HG03060 (cell line): ENCODE data around the gene UTF1.

Source experiments
- ATAC-seq: cut with Tn5 transposase; IDR thresholded peaks from one replicate; pipeline ENCODE4 v1.9.1; 2021; ENCODE audit warnings: low read depth, moderate number of reproducible peaks; ENCODE audit not compliant: unreplicated experiment

UTF1 gene

DNA sequence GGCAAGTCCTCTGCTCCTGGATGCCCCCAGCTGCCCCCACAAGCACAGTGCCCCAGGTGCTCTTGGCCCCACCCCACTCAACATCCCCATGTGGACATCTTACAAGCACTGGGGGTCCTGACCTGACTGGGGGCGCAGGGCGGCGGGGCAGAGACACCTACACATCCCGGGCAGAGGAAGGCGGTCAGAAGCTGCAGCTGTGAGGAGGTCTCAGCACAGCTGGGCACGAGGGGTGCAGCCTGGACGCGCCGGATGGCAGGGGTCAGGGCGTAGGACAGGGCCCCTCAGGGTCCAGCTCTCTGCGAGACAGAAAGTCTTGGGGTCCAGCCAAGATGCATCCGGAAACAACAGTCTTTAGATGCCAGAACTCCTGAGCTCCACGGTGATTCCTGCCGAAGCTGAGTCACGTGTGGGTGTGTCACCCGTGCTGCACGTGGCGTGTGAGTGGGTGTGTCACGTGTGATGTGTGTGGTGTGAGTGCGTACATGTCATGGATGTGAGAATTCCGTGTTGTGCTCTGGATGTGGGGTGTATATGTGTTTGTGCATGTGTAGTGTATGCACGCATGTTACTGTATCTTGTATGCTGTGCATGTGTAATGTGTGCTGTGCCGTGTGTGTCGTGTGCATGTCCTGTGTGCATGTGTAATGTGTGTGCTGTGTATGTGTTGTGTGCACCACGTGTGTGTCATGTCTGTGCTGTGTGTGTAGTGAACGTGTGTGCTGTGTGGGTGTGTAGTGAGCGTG, 12.8 kb downstream of the UTF1 start:
- no peak for ATAC-seq

DNA sequence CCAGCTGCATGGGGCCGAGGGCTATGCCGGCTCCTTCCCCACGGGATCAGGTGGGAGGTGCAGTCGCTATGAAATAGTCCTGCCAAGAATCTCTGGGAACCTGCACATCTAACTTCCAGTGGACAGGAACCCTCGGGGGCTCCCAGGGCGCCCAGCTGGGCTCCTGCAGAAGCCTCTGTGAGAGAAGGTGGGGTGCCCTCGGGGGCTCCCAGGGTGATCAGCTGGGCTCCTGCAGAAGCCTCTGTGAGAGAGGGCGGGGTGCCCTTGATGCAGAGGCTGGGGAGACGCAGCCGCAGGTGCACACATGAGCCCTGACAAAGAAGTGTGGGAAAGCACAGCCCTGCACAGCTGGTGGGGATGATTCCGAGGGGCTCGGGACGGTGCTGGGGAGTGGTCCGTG, 13.6 kb downstream of the UTF1 start:
- no peak for ATAC-seq

DNA sequence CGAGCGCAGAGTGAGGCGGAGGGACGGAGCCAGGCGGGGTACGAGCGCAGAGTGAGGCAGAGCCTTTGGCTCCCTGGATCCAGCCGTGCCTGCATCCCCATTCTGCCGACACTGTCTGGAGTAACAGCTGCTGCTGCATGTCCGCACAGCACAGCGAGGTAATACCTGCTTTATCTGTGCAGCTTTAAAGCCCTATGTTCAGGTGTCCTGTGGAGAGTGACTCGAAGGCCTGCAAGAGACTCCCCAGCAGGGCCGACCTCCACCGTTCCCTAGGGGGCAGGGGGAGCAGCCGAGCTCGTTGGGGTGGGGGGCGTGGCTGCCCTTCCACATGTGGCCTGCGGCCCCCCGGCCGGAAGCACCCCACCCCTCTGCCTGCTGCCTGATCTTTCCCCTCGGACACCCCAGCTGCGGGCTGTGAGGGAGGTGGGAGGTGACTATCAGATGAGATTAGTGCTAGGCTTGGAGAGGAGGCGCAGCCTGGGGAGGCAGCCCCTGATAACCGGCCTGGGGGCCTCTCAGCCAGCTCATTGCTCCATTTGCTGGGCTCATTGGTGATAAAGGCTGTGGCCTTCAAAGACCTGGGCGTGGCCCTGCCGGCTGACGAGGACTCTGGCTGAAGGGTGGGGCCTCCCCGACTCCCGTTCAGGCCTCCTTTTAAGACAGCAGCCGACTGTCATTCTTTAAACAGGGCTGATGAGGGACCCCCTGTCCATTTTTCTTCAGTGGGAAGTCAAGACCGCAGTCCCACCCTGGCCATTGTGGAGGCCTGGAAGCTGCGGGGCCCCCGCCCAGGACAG, 15.6 kb downstream of the UTF1 start:
- ATAC-seq = no peak

DNA sequence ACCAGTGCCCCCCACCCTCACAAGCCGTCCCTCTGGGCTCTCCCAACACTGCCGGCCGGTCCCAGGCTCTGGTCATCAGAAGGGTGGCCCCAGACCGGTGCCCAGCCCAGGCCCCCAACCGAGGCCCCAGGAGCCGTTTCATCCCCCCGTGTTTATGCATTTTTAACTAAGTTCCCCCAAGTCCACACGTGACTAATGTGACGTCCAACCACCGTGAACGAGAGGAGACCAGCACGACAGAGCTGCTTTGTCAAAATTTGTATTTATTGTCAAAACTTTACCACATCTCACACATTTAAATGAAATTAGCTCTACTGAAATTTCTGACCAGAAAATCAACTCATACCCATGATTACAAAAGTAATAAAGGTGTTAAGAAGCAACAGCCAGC, 16.2 kb downstream of the UTF1 start:
- no peak for ATAC-seq

DNA sequence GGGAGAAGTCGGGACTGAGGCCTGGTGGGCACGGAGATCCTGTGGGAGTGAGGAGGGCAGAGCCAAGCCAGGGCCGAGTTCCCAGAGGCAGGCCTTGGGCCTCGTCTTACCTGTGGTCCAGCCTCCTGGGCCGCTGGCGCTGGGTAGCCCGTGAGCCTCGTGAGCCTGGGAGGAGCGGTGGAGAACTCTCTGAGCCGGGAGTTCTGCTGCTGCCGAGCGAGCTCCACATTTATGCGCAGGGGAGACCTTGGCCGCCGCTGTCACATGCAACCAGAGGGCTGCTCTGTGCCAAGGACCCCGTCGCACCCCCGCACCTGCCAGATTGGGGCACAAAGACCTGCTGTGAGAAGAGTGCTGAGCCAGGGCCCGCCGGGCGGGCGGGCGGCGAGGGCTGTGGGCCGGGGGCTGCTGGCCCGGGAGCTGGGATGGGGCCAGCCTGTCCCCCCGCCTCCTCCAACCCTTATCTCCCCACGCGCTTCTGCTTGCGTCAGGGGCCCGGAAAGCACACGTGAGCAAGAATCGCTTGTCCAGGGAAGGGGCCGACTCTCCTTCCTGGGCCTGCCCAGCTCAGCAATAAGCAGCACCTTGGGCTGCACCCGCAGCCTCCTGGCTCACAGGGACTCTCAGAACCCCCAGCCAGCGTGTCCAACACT, 17.8 kb downstream of the UTF1 start:
- ATAC-seq = no peak

DNA sequence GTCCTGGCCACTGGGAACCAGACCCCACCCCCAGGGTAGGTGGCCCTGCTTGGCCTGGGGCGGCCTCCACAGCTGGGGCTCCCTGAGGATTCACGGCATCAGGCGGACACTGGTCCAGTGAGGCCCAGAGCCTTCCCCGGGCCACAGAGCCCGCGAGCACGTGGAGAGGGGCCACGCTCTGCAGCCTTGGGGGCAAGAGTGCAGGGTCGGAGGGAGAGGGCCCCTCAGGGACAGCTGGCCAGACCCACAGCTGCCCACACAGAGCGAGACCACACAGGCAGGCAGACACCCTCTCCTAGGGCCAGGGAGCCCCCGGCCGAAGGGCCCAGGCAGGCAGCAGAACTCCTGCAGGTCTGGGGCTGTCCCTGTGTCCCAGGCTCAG, 18.3 kb downstream of the UTF1 start:
- no peak for ATAC-seq

DNA sequence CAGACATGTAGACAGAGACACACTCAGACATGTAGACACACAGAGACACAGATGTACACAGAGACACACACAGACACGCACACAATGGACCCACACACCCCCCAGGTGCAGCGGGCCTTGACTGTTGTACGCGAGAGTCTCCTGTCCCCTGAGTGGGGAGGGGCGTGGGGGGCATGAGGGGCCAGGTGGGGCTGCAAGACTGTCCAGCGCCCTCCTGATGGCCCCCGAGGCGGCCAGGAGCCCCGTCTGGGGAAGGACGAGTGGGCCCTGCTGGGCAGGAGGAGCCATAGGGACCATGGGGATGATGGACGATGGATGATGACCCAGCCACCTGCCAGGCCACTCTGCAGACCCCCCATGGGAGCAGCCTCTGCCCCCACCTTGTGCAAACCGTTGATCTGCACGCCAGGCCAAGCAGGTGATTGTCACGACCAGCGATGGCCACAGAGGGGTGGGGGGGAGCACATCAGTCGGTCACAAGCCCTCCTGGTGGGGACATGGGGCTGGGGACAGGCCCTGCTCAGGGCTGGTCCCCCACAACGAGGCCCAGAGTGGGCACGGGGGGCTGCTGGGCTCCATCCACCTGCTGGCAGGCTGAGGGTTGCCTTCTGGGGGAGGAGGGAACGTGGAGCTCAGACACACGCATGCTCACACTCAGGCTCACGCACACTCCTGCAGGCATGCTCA, 19.2 kb downstream of the UTF1 start:
- no peak for ATAC-seq

DNA sequence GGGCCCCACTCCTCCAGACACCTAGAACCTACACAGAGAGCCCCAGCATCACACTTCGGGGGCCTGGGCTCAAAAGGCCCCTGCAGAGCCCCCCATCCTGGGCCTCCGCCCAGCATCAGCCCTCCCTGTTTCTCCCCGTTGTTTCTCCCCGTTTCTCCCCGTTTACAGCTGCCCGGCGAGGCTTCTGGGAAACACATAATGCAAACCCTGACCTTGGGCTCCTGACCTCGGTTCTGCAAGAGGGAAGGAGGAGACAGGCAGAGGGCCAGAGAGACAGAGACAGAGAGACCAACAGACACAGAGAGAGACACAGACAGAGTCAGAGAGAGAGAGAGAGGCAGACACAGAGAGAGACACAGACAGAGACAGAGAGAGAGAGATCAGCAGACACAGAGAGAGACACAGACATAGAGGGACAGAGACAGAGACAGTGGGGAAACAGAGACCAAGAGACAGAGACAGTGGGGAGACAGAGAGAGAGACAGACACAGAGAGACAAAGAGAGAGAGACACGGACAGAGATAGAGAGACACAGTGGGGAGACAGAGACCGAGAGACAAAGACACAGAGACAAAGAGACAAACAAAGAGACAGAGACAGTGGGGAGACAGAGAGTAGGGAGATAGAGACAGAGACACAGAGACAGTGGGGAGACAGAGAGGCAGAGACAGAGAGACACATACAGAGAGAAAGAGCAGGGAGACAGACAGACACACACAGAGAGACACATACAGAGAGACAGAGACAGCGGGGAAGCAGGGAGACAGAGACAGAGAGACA, 20.1 kb downstream of the UTF1 start:
- no peak for ATAC-seq

DNA sequence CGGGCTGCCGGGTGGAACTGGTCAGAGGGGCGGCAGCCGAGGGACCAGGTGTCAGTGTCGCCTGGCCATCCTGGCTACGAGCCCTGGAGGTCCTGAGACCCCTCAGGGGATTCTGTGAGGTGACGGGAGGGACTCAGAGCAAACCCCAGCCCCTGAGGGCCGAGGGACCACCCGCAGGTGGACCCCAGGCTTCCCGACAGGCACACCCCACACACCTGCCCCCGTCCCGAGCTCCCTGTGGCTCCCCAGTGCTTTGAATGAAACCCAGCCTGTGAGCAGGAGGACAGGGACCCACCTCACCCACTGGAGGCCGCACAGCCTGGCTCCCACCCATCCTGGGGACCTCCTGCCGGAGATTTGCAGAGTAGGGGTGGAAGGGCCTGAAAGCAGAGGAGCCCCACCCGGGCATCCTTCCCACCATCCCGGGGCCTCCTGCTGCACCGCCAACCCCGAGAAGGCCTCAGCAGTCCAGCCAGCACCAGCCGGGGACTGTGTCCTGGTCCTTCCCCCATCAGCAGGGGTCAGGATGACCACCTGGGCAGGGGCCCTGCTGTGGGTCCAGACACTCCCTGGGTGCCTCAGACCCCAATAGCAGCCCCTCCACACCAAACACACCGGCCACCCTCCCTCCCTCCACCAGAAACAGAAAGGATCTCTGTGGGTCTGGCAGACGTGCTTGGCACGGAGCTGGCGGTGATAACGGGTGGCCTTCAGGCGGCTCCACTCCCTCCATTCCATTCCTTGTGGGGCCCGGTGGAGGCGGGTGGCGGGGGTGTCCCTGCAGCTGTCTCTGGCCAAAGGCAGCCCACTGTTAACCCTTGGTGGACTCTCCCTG, 21.6 kb downstream of the UTF1 start:
- ATAC-seq = no peak

DNA sequence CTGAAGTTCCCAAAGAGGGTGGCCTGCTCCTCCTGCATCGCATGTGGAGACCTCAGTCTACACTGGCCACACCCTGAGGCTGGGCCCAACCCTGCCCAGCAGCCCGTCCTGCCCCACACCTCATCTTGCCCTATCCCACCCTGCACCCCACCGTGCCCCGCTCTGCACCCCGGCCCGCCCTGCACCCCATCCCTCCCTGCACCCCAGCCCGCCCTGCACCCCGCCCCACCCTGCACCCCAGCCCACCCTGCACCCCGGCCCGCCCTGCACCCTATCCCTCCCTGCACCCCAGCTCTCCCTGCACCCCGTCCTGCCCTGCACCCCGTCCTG, 22.2 kb downstream of the UTF1 start:
- no peak for ATAC-seq

DNA sequence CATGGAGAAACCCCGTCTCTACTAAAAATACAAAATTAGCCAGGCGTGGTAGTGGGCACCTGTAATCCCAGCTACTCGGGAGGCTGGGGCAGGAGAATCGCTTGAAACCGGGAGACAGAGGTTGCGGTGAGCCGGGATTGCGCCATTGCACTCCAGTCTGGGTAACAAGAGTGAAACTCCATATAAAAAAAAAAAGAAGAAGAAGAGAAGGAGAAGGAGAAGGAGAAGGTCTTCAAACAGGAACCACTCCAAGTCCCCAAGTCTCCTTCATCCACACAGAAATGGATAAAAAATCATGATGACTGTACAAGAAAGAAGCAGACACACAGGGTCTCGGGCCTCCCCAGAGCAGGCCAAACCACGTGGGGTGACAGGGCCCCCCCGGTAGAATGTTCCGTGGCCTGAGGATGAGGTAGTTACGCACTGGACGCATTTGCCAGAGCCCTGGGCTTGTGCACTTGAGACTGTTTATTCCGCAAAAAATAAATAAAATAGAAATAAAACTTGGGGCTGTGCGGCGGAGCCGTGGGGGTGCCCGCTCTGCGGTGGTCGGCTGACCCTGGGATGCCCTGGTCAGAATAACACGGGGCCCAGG, 23.4 kb downstream of the UTF1 start:
- ATAC-seq = no peak

DNA sequence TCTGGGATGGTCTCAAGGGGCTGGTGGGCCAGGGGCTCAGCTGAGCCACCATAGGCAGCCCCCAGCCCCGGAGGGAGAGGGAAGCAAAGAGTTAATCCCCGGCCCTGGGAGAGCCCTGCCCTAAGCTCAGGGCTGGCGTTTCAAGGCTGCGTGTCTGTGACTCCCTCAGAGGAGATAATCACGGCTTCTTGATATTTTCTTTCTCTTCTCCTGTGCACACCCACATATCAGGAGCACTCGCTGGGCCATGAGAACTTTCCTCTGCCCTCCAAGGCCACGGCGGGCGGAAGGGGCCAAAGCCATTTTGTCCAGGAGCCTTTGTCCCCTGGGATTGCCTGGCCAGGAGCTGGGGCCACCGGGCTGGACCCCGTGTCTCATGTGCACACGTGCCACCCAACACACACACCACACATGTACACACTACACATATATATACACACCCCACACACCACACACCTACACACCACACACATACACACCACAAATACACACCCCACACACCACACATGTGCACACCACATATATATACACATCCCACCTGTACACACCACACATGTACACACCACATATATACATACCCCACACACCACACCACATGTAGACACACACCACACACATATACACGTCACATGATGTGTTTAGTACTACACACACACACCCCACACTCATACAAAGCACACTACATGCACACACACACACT, 24.6 kb downstream of the UTF1 start:
- no peak for ATAC-seq

DNA sequence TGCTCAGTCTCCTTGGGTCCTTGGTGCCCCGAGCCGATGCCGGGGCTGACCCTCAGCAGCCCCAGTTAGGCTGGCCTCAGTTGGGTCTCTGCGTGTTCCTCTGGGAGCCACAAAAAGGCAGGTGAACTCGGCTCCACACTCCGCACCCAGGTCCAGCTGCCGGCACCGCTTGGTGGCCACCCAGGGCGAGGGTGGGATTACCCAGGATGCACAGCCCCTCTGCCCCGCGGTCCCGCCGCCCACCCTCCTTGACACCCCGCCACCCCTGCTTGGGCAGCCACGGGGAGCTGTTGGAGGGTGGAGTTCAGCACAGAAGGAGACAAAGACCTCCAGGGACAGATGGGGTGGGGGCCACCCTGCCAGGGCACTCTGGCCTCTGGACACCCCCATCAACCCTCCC, 25.3 kb downstream of the UTF1 start:
- no peak for ATAC-seq

DNA sequence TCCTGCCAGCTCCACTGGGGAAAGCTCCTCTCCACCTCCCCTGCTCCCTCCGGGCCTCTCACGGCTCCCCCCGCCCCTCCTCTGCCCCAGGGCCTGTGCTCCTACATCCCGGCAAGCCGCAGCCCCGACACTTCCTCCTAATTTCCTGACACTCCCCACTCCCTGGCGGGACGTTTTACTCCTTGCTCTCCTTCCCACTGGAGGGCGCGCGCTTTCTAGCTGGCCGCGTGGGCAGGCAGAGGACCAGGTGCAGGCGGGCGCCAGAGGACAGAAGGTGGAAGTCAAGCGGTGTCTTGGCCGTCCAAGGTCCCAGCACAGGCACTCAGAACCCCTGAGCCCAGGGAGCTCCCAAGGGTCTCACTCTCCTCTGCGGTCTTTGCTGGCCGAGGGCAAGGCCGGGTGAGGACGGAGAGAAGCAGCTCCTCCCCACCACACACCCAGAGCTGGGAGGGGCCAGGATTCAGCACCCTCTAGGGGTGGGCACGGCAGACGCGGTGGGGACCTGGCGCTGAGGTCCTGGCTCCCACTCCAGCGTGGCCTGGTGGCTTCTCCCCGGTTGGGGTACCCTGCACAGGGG, 27.6 kb downstream of the UTF1 start:
- ATAC-seq = no peak

DNA sequence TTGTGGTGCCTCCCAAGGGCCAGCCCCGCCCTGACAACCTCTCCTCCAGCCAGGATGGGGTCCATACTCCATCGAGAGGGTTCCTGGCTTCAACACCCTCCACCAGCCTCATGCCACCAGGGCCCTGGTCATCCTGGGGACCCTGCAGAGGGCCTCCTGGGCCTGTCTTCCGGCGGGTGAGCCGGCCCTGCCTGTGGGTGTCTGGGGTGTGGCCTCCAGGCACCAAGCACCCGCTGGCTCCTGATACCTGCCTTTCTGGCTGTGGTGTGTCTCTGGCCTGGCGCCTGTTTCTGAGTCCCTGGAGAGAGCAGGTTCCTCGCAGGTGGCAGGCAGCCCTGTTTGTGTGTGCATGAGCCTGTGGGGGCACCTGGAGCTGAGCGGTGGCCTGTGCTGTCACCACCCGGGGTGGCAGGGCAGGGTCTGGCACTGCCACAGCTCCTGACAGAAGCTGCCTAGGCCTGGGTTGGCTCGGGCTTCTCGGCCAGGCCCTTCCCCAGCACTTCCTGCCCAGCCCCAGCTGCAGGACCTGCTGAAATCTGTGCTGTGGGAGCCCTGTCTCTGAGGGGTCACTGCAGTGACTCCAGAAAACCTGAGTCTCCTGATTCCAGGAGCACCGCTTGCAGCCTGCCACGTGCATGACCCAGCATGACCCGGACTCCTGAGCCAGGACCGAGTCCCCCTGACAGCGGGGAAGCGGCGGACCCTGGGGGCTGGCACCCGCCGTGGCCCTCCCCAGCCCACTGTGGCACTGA, 28.2 kb downstream of the UTF1 start:
- no peak for ATAC-seq

DNA sequence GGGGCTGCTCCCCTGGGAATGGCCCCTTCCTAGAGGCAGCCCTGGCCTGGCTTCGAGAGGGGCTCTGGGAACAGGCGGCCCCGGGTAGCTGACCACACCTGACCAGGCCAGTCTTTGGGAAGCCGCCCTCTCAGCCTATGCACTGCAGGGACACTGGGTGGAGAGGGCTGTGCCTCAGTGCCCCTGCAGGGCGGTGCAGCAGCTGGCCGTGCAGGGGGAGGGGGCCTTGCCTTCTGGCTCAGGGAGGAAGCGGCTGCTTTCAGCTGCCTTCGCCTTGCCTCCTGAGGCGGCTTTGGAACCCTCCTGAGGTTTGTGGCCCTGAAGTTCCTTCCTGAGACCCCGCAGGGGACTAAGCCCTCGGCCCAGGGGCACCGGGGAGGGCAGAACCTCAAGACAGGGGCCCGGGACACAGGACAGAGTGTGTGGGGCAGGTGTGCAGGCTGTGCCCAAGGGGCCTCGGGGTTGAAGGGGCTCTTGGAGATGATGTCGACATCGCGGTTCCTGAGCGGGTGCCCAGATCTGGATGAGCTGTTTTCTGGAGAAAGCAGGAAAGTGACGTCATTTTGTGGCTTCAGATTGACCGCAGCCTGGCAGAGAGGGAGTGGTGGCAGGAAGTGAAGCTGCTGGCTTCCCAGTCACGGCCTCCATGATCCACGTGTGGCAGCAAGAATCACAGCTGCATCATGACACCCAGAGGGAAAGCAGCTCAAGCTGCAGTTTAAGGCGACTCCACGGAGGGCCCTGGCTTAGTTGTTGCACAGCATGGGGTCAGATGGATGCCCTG, 29.0 kb downstream of the UTF1 start:
- ATAC-seq = no peak

DNA sequence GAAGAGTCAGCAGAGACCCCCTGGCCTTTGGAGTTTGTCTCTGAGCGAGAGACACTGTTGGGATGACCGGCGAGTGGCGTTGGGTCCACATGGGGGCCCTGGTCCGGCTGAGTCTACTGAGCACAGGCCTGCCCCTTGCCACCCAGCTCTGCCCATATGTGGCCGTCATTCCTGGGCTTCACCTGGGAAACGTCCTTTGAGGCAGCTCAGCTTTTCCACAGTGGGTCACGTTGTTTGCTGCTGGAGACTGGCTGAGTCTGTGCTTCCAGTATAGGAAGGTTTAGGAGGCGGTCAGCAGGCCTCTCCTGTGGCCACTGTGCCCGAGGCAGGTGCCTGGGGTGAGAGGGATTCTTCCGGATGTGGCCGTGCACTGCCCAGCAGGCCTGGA, 29.6 kb downstream of the UTF1 start:
- no peak for ATAC-seq
